Astrocyte (in vitro differentiated cells and primary cell): ENCODE data around the gene OTOF.

Experiments used
- EZH2 ChIP-seq: IDR thresholded peaks from 2 replicates; pipeline ENCODE4 v1.6.1; 2012; ENCODE audit warnings: mild to moderate bottlenecking, low read length, inconsistent platforms; ENCODE audit not compliant: insufficient read depth
- TF ChIP-seq, protein P1 (sequence below): IDR thresholded peaks from 2 replicates; pipeline ENCODE4 v1.5.1; 2011; ENCODE audit warnings: low read depth, mild to moderate bottlenecking, inconsistent platforms, low read length, moderate library complexity; ENCODE audit not compliant: insufficient read depth

DNA sequence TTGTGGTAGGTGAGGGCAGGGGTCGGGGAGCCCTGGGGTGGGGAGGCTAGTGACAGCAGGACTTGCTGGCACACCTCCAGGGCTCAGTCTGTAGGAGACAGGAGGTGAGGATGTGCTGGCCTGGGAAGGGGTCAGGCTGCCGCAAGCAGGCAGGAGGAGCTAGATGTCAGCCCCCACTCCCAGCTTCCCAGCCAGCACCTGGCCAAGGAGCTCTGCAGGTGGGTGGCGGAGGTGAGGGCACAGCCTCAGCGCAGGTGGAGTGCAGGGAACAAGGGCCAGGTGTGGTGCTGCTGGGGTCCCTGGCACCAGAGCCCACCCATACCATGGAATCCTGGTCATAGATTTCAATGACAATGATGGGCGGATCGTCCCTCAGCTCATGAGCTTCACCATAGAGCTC lies 2.9 kb downstream of the OTOF start:
- TF ChIP-seq, protein P1, sequence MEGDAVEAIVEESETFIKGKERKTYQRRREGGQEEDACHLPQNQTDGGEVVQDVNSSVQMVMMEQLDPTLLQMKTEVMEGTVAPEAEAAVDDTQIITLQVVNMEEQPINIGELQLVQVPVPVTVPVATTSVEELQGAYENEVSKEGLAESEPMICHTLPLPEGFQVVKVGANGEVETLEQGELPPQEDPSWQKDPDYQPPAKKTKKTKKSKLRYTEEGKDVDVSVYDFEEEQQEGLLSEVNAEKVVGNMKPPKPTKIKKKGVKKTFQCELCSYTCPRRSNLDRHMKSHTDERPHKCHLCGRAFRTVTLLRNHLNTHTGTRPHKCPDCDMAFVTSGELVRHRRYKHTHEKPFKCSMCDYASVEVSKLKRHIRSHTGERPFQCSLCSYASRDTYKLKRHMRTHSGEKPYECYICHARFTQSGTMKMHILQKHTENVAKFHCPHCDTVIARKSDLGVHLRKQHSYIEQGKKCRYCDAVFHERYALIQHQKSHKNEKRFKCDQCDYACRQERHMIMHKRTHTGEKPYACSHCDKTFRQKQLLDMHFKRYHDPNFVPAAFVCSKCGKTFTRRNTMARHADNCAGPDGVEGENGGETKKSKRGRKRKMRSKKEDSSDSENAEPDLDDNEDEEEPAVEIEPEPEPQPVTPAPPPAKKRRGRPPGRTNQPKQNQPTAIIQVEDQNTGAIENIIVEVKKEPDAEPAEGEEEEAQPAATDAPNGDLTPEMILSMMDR, result no peak
- TF ChIP-seq EZH2, result no peak
